Spleen (tissue), 11 donors: ENCODE results near the gene PGK2. TPM values are rescaled to one million over a fixed set of nuclear protein-coding genes. Genes with fewer than 3 reads are reported as not detected.
"Not testable (repeated sequence)": the region's sequence is repeated elsewhere in the genome, so short reads cannot be mapped to it uniquely, and the experiment has no call there.

ENCODE experiments used
- DNase-seq: peaks from one replicate; pipeline ENCODE4 v3.0.0-alpha.2; 2020
- H3K27ac ChIP-seq, 8 donors: fragments of 200-600 bp; sonication (generic) in 7 of 8; 1 replicate in 4 of 8; 2 replicates in 4 of 8; pipeline versions ENCODE4 v1.5.0 to v1.8.0; 2016 to 2021; ENCODE audit warnings: inconsistent platforms in 4 of 8, mild to moderate bottlenecking in 4 of 8, moderate library complexity in 1 of 8
- H3K27me3 ChIP-seq, 7 donors: fragments of 200-600 bp; sonication (generic) in 6 of 7; replicated peaks in 1 of 7; 1 replicate in 4 of 7; 2 replicates in 3 of 7; pipeline versions ENCODE4 v1.5.0 to v1.8.0; 2016 to 2021; ENCODE audit warnings: inconsistent platforms in 3 of 7, mild to moderate bottlenecking in 1 of 7
- H3K36me3 ChIP-seq, 6 donors: fragments of 200-600 bp; sonication (generic) in 5 of 6; 1 replicate in 4 of 6; 2 replicates in 2 of 6; pipeline versions ENCODE4 v1.5.0 to v1.8.0; 2016 to 2021; ENCODE audit warnings: inconsistent platforms in 2 of 6
- H3K4me1 ChIP-seq, 6 donors: fragments of 200-600 bp; sonication (generic) in 5 of 6; 1 replicate in 3 of 6; 2 replicates in 3 of 6; pipeline versions ENCODE4 v1.5.0 to v1.8.0; 2016 to 2021; ENCODE audit warnings: inconsistent platforms in 3 of 6
- H3K4me3 ChIP-seq, 8 donors: fragments of 200-600 bp; sonication (generic) in 7 of 8; 1 replicate in 4 of 8; 2 replicates in 4 of 8; pipeline versions ENCODE4 v1.5.0 to v1.8.0; 2016 to 2021; ENCODE audit warnings: inconsistent platforms in 4 of 8, mild to moderate bottlenecking in 4 of 8, moderate library complexity in 2 of 8
- H3K9me3 ChIP-seq, 8 donors: fragments of 200-600 bp; sonication (generic) in 7 of 8; 1 replicate in 4 of 8; 2 replicates in 4 of 8; pipeline versions ENCODE4 v1.5.0 to v1.8.0; 2016 to 2021; ENCODE audit warnings: inconsistent platforms in 4 of 8
- CTCF ChIP-seq, 11 experiments: fragments of 200-600 bp in 7 of 11; fragments of 450-650 bp in 4 of 11; sonication (generic) in 4 of 11; IDR thresholded peaks in 8 of 11; conservative IDR thresholded peaks in 3 of 11; 1 replicate in 7 of 11; 2 replicates in 4 of 11; pipeline versions ENCODE4 v1.4.0 to v1.8.0; 2016 to 2021; ENCODE audit warnings: antibody characterized with exemption in 11 of 11, inconsistent platforms in 4 of 11, mild to moderate bottlenecking in 1 of 11
- POLR2A ChIP-seq, 3 donors: fragments of 450-650 bp; IDR thresholded peaks; one replicate each; pipeline ENCODE4 v1.5.1; 2017; ENCODE audit warnings: antibody characterized with exemption in 3 of 3, mild to moderate bottlenecking in 1 of 3
- POLR2AphosphoS5 ChIP-seq, 3 donors: sonication (generic); formaldehyde crosslinking; IDR thresholded peaks; one replicate each; pipeline ENCODE4 v1.5.1; 2017; ENCODE audit warnings: antibody characterized with exemption in 3 of 3
- WGBS, 5 donors: extraction: QIAGEN DNeasy Blood & Tissue Kit in 3 of 5; methylation state at CpG; one replicate each; pipeline versions ENCODE4 v1.1.5 to v1.1.7; 2013 to 2018; 5-methylcytosine and 5-hydroxymethylcytosine counted together
- intact Hi-C: fragments of 100-400 bp; cut with DNase I; formaldehyde crosslinking; loops from one replicate; pipeline ENCODE4 v1.15.0; 2023; ENCODE audit warnings: low total_unique reads
- polyA plus RNA-seq, 3 donors: library from polyadenylated mRNA; stranded (reverse); fragments of 200-250 nt; gene quantifications; one replicate each; pipeline ENCODE4 v1.2.1, GENCODE V29; 2013
- total RNA-seq, 7 donors: library from RNA; depleted of rRNA in 3 of 7; stranded (reverse); fragments of >200 nt in 3 of 7; fragmentation: NEBNext Ultra II Directional in 4 of 7; extraction: Animal tissue kit (Norgen Biotek cat#: 25700) in 4 of 7; gene quantifications; one replicate each; pipeline versions ENCODE4 v1.1.0 to v1.2.1, GENCODE V29; 2016 to 2021
- donor health status: healthy with polysubstance abuse.
- donor health status: DM: no; HTN: no; CAD: no; lungs with moderate emphysema.
- donor health status: DM: no; HTN: no; CAD: no.
- donor health status: Bipolar disorder and iron deficiency.
- donor health status: healthy.
- donor health status: DM: no; HTN: no; CAD: no.
- donor health status: DM: yes; HTN: yes; CAD: no.

The PGK2 gene
- total and polyA plus RNA-seq, 10 donors = not detected

- DNase-seq = no peak
- intact Hi-C loops = no loop called here
- no peak overlapping the region for H3K27ac ChIP-seq
- 90 to 95% (median 93%) methylated on average over 8 of the region's 8 CpGs for WGBS, 5 donors
- no peaks in the 10 kb centered on the region for H3K36me3 ChIP-seq
- no peak for TF ChIP-seq POLR2A (IDR thresholded peaks at IDR 0.05)
- no peak overlapping the region for H3K4me3 ChIP-seq
- H3K27me3 ChIP-seq = no peaks in the 10 kb centered on the region
- H3K4me1 ChIP-seq = no peaks in the 10 kb centered on the region
- peaks cover 0 to 9% (median 0%) of the 10 kb centered on the region in 8 donors for H3K9me3 ChIP-seq
Measured at GRCh38 chr6:49801525-49801924, 14.4 kb upstream of the PGK2 start.

- no peaks in the 10 kb centered on the region for H3K36me3 ChIP-seq
- H3K4me3 ChIP-seq = no peak overlapping the region
- no peaks in the 10 kb centered on the region for H3K27me3 ChIP-seq
- TF ChIP-seq POLR2AphosphoS5 (IDR thresholded peaks at IDR 0.05) = no peak
- TF ChIP-seq POLR2A (IDR thresholded peaks at IDR 0.05) = no peak
- no peak for TF ChIP-seq CTCF (IDR thresholded peaks at IDR 0.05 in 8 of 11, conservative IDR thresholded peaks at IDR 0.05 in 3 of 11)
- WGBS, 5 donors = 85 to 100% (median 98%) methylated on average over 1 of the region's 1 CpG
- peaks cover 0 to 3% (median 0%) of the 10 kb centered on the region in 8 donors for H3K9me3 ChIP-seq
- DNase-seq = no peak
- H3K27ac ChIP-seq = no peak overlapping the region
- H3K4me1 ChIP-seq = no peaks in the 10 kb centered on the region
- intact Hi-C loops = no loop called here
Measured at GRCh38 chr6:49799090-49799489, 12.0 kb upstream of the PGK2 start.

GRCh38 chr6:49796842-49797455, 9.9 kb upstream of the PGK2 start:
- DNase-seq, H3K4me3 ChIP-seq, H3K4me1 ChIP-seq, H3K9me3 ChIP-seq, H3K27ac ChIP-seq, H3K27me3 ChIP-seq, H3K36me3 ChIP-seq, intact Hi-C loops: not testable (repeated sequence)
- 84 to 92% (median 89%) methylated on average over 19 to 21 of the region's 21 CpGs for WGBS, 5 donors

- Histone ChIP-seq H3K27ac (no peak overlapping the region), H3K4me3 (no peak overlapping the region), H3K9me3 (peaks cover 0 to 11% (median 4%) of the 10 kb centered on the region in 8 donors), H3K4me1 (no peaks in the 10 kb centered on the region), H3K36me3 (no peaks in the 10 kb centered on the region), H3K27me3 (no peaks in the 10 kb centered on the region)
- no peak for DNase-seq
- intact Hi-C loops = no loop called here
- 26 to 47% (median 40%) methylated on average over 2 of the region's 2 CpGs for WGBS, 5 donors
- TF ChIP-seq POLR2A (IDR thresholded peaks at IDR 0.05) (no peak), CTCF (IDR thresholded peaks at IDR 0.05 in 8 of 11, conservative IDR thresholded peaks at IDR 0.05 in 3 of 11) (no peak), POLR2AphosphoS5 (IDR thresholded peaks at IDR 0.05) (no peak)
Measured at GRCh38 chr6:49790341-49790740, 3.3 kb upstream of the PGK2 start.

- DNase-seq = no peak
- H3K9me3 ChIP-seq = peaks cover 0 to 11% (median 4%) of the 10 kb centered on the region in 8 donors
- H3K27me3 ChIP-seq = no peaks in the 10 kb centered on the region
- no peaks in the 10 kb centered on the region for H3K36me3 ChIP-seq
- intact Hi-C loops = no loop called here
- H3K27ac ChIP-seq = no peak overlapping the region
- TF ChIP-seq POLR2A (IDR thresholded peaks at IDR 0.05) (no peak), POLR2AphosphoS5 (IDR thresholded peaks at IDR 0.05) (no peak), CTCF (IDR thresholded peaks at IDR 0.05 in 8 of 11, conservative IDR thresholded peaks at IDR 0.05 in 3 of 11) (no peak)
- H3K4me1 ChIP-seq = no peaks in the 10 kb centered on the region
- H3K4me3 ChIP-seq = no peak overlapping the region
Measured at GRCh38 chr6:49784272-49784671, 2.8 kb downstream of the PGK2 start.
